Neuronal stem cell (in vitro differentiated cells): ENCODE measurements around the gene SPAG8.

ENCODE experiments used
- DNase-seq: peaks from one replicate; pipeline ENCODE4 v3.0.0-alpha.2; 2013; ENCODE audit warnings: low spot score
- H2AFZ ChIP-seq: one replicate; pipeline ENCODE4 v1.6.1; 2013; ENCODE audit warnings: mild to moderate bottlenecking, low read length, inconsistent platforms
- H2AK5ac ChIP-seq: 2 replicates; pipeline ENCODE4 v1.6.1; 2013; ENCODE audit warnings: low read depth, mild to moderate bottlenecking, inconsistent platforms, low read length, moderate library complexity, mixed read lengths
- H2BK120ac ChIP-seq: 2 replicates; pipeline ENCODE4 v1.6.1; 2013; ENCODE audit warnings: low read depth, mild to moderate bottlenecking, inconsistent platforms, low read length, moderate library complexity, mixed read lengths
- H2BK12ac ChIP-seq: one replicate; pipeline ENCODE4 v1.6.1; 2013; ENCODE audit warnings: low read length, inconsistent platforms
- H2BK15ac ChIP-seq: 2 replicates; pipeline ENCODE4 v1.6.1; 2013; ENCODE audit warnings: mild to moderate bottlenecking, low read length, inconsistent platforms, mixed read lengths
- H2BK5ac ChIP-seq: one replicate; pipeline ENCODE4 v1.6.1; 2013; ENCODE audit warnings: inconsistent platforms, mild to moderate bottlenecking, low read length, moderate library complexity
- H3K14ac ChIP-seq: one replicate; pipeline ENCODE4 v1.6.1; 2013; ENCODE audit warnings: low read length, inconsistent platforms
- H3K18ac ChIP-seq: 2 replicates; pipeline ENCODE4 v1.6.1; 2013; ENCODE audit warnings: low read length, inconsistent platforms
- H3K23ac ChIP-seq: 2 replicates; pipeline ENCODE4 v1.6.1; 2013; ENCODE audit warnings: low read depth, mild to moderate bottlenecking, mixed read lengths, low read length, inconsistent platforms; ENCODE audit not compliant: poor library complexity
- H3K27ac ChIP-seq: replicated peaks from 3 replicates; pipeline ENCODE4 v1.5.1; 2013; ENCODE audit warnings: low read length, inconsistent platforms
- H3K27me3 ChIP-seq, 3 experiments: 2 replicates each; pipeline ENCODE4 v1.6.1; 2013; ENCODE audit warnings: low read length in 3 of 3, mild to moderate bottlenecking in 2 of 3, inconsistent platforms in 1 of 3, low read depth in 1 of 3, mixed read lengths in 1 of 3, moderate library complexity in 1 of 3; ENCODE audit not compliant: control insufficient read depth in 3 of 3, insufficient read depth in 3 of 3
- H3K36me3 ChIP-seq, 2 donors: replicated peaks in 1 of 2; 2 replicates each; pipeline ENCODE4 v1.6.1; 2013; ENCODE audit warnings: low read length in 2 of 2; ENCODE audit not compliant: control insufficient read depth in 2 of 2, insufficient read depth in 2 of 2
- H3K4ac ChIP-seq: 2 replicates; pipeline ENCODE4 v1.6.1; 2013; ENCODE audit warnings: inconsistent platforms, mild to moderate bottlenecking, low read length, moderate library complexity
- H3K4me1 ChIP-seq, 2 donors: 1 replicate in 1 of 2; 2 replicates in 1 of 2; pipeline ENCODE4 v1.6.1; 2013; ENCODE audit warnings: low read length in 2 of 2, low read depth in 1 of 2; ENCODE audit not compliant: control insufficient read depth in 2 of 2, insufficient read depth in 1 of 2
- H3K4me2 ChIP-seq: one replicate; pipeline ENCODE4 v1.6.1; 2013; ENCODE audit warnings: mild to moderate bottlenecking, low read length, inconsistent platforms; ENCODE audit not compliant: insufficient read depth, poor library complexity, severe bottlenecking
- H3K4me3 ChIP-seq, 2 donors: 2 replicates each; pipeline ENCODE4 v1.5.1; 2013; ENCODE audit warnings: low read length in 2 of 2, mild to moderate bottlenecking in 2 of 2, inconsistent platforms in 1 of 2, moderate library complexity in 1 of 2
- H3K79me1 ChIP-seq: one replicate; pipeline ENCODE4 v1.6.1; 2013; ENCODE audit warnings: low read depth, mild to moderate bottlenecking, inconsistent platforms, low read length, moderate library complexity
- H3K9ac ChIP-seq: one replicate; pipeline ENCODE4 v1.6.1; 2013; ENCODE audit warnings: mild to moderate bottlenecking, low read depth, low read length, inconsistent platforms; ENCODE audit not compliant: poor library complexity
- H3K9me3 ChIP-seq, 2 donors: replicated peaks in 1 of 2; 2 replicates each; pipeline versions ENCODE3 to v1.6.1; 2013; ENCODE audit warnings: low read length in 2 of 2, mild to moderate bottlenecking in 2 of 2, inconsistent platforms in 1 of 2, low read depth in 1 of 2, mixed read lengths in 1 of 2, moderate library complexity in 1 of 2; ENCODE audit not compliant: control insufficient read depth in 2 of 2, insufficient read depth in 1 of 2
- H4K8ac ChIP-seq: one replicate; pipeline ENCODE4 v1.6.1; 2013; ENCODE audit warnings: low read depth, mild to moderate bottlenecking, inconsistent platforms, low read length, moderate library complexity
- H4K91ac ChIP-seq: one replicate; pipeline ENCODE4 v1.6.1; 2013; ENCODE audit warnings: low read length, low read depth, mild to moderate bottlenecking, inconsistent platforms; ENCODE audit not compliant: poor library complexity
- WGBS, 2 donors: extraction: QIAGEN DNeasy Blood & Tissue Kit; methylation state at CpG; one replicate each; pipeline ENCODE4 v1.1.7; 2013; ENCODE audit warnings: missing lambda C conversion rate in 2 of 2, mixed read lengths in 1 of 2; ENCODE audit not compliant: insufficient read length in 2 of 2, insufficient replicate concordance in 1 of 2; ENCODE audit errors: extremely low coverage in 2 of 2; 5-methylcytosine and 5-hydroxymethylcytosine counted together

The SPAG8 gene

DNA sequence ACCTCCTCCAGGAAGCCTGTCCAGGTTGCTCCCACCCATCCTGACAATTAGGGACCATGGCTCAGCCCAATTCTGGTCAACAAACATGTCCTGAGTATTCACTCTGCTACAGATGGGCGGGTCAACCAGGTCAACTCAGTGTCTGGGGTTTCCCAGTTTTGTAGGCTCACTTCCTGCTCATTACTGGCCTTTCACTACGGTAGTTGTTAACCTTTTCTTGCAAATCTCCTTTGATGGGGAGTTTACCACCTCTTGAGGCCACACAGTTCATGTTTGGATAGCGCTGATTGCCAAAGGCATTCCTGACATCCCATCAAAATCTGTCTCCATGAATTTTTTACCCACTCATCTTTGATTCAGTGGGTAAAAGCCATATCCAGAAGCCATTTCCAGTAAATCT is 30.7 kb upstream of the SPAG8 start:
- Histone ChIP-seq H3K4me2 (no peak overlapping the region), H2BK15ac (no peak overlapping the region), H3K23ac (no peak overlapping the region)

GRCh38 chr9:35842020-35842745 is 30.1 kb upstream of the SPAG8 start:
- no peak overlapping the region for H4K91ac ChIP-seq
- no peak overlapping the region for H2AFZ ChIP-seq
- H3K27ac ChIP-seq: no peak overlapping the region
- H2BK120ac ChIP-seq: no peak overlapping the region
- H3K79me1 ChIP-seq: no peaks in the 10 kb centered on the region
- H2AK5ac ChIP-seq: no peak overlapping the region
- H3K18ac ChIP-seq: no peak overlapping the region
- H3K9ac ChIP-seq: no peak overlapping the region
- no peak overlapping the region for H3K4ac ChIP-seq
- peaks cover 0 to 1% of the 10 kb centered on the region in 2 donors for H3K9me3 ChIP-seq
- H3K36me3 ChIP-seq: peaks cover 6 to 30% of the 10 kb centered on the region in 2 donors
- no peak overlapping the region for H2BK15ac ChIP-seq
- H3K4me2 ChIP-seq: no peak overlapping the region
- DNase-seq: no peak
- H3K14ac ChIP-seq: no peak overlapping the region
- no peak overlapping the region for H4K8ac ChIP-seq
- WGBS, 2 donors: no CpG with 5 or more reads among the region's 17 CpGs
- H2BK12ac ChIP-seq: no peak overlapping the region
- peak overlapping the region in 1 of 2 donors; percentile 28 for H3K4me3 ChIP-seq
- peaks cover 0 to 19% (median 0%) of the 10 kb centered on the region in 3 experiments for H3K27me3 ChIP-seq
- peak overlapping the region; percentile 6 for H3K23ac ChIP-seq
- H3K4me1 ChIP-seq: peaks cover 0 to 10% of the 10 kb centered on the region in 2 donors
- H2BK5ac ChIP-seq: no peak overlapping the region

More for the DNA sequence above, 30.7 kb upstream of the SPAG8 start:
- Histone ChIP-seq H3K4ac (no peak overlapping the region), H3K18ac (no peak overlapping the region), H3K27me3 (peaks cover 0 to 21% (median 0%) of the 10 kb centered on the region in 3 experiments), H2AK5ac (no peak overlapping the region), H3K4me3 (no peak overlapping the region), H2AFZ (no peak overlapping the region), H2BK5ac (no peak overlapping the region), H2BK12ac (no peak overlapping the region), H3K79me1 (no peaks in the 10 kb centered on the region), H4K8ac (no peak overlapping the region), H3K9me3 (peaks cover 0 to 1% of the 10 kb centered on the region in 2 donors), H3K9ac (no peak overlapping the region), H3K4me1 (peaks cover 0 to 10% of the 10 kb centered on the region in 2 donors), H3K36me3 (peaks cover 9 to 36% of the 10 kb centered on the region in 2 donors), H2BK120ac (no peak overlapping the region), H3K27ac (no peak overlapping the region), H4K91ac (no peak overlapping the region), H3K14ac (no peak overlapping the region)
- WGBS, 2 donors: no CpG with 5 or more reads among the region's 3 CpGs
- no peak for DNase-seq

DNA sequence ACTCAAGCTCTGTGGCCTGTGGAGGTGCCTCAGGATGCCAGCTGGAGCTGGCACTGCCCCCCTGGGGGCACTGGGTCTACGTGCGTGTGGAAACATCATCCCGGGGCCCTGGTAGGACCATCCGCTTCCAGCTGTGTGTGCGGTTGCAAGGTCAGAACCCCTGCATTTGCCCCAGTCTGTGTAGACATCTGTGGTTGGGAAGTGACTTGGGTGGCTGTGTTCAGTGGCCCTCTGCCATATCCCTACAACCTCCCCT is 29.5 kb upstream of the SPAG8 start:
- H3K4me2 ChIP-seq: no peak overlapping the region
- no peak overlapping the region for H4K8ac ChIP-seq
- no peaks in the 10 kb centered on the region for H3K79me1 ChIP-seq
- H3K9me3 ChIP-seq: no peaks in the 10 kb centered on the region
- H2BK15ac ChIP-seq: no peak overlapping the region
- H2BK5ac ChIP-seq: no peak overlapping the region
- peaks cover 0 to 13% (median 0%) of the 10 kb centered on the region in 3 experiments for H3K27me3 ChIP-seq
- no peak overlapping the region for H4K91ac ChIP-seq
- no peak overlapping the region for H2AK5ac ChIP-seq
- H3K36me3 ChIP-seq: peaks cover under 1 to 24% of the 10 kb centered on the region in 2 donors
- no peak overlapping the region for H3K27ac ChIP-seq
- no peak overlapping the region for H3K23ac ChIP-seq
- H3K9ac ChIP-seq: peak overlapping the region; percentile 9
- no peak for DNase-seq
- no peak overlapping the region for H3K4ac ChIP-seq
- no peak overlapping the region for H3K4me3 ChIP-seq
- H2AFZ ChIP-seq: no peak overlapping the region
- WGBS, 2 donors: no CpG with 5 or more reads among the region's 5 CpGs
- H3K14ac ChIP-seq: no peak overlapping the region
- H3K18ac ChIP-seq: no peak overlapping the region
- H2BK120ac ChIP-seq: no peak overlapping the region
- H3K4me1 ChIP-seq: peaks cover 0 to 7% of the 10 kb centered on the region in 2 donors
- no peak overlapping the region for H2BK12ac ChIP-seq

GRCh38 chr9:35840881-35841644 is 29.0 kb upstream of the SPAG8 start:
- H3K9me3 ChIP-seq: no peaks in the 10 kb centered on the region
- H3K4me1 ChIP-seq: peaks cover 0 to 5% of the 10 kb centered on the region in 2 donors
- H4K91ac ChIP-seq: no peak overlapping the region
- no peak overlapping the region for H2BK120ac ChIP-seq
- peaks cover 0 to 21% of the 10 kb centered on the region in 2 donors for H3K36me3 ChIP-seq
- no peak for DNase-seq
- H3K27ac ChIP-seq: no peak overlapping the region
- WGBS, 2 donors: no CpG with 5 or more reads among the region's 15 CpGs
- H3K79me1 ChIP-seq: no peaks in the 10 kb centered on the region
- peaks cover 0 to 8% (median 0%) of the 10 kb centered on the region in 3 experiments for H3K27me3 ChIP-seq
- no peak overlapping the region for H3K14ac ChIP-seq
- H3K9ac ChIP-seq: peak overlapping the region; percentile 9
- H3K18ac ChIP-seq: no peak overlapping the region
- no peak overlapping the region for H3K4me3 ChIP-seq
- no peak overlapping the region for H3K4ac ChIP-seq
- no peak overlapping the region for H2BK12ac ChIP-seq
- no peak overlapping the region for H3K23ac ChIP-seq
- H3K4me2 ChIP-seq: no peak overlapping the region
- no peak overlapping the region for H2BK15ac ChIP-seq
- no peak overlapping the region for H2BK5ac ChIP-seq
- H2AK5ac ChIP-seq: no peak overlapping the region
- H2AFZ ChIP-seq: no peak overlapping the region
- no peak overlapping the region for H4K8ac ChIP-seq
